Liver (tissue), 9 donors: ENCODE data around the gene ABLIM1. TPM values are rescaled to one million over a fixed set of nuclear protein-coding genes. Genes with fewer than 3 reads are reported as not detected.

Experiments used
- DNase-seq: peaks from one replicate; pipeline ENCODE4 v3.0.0-alpha.2; 2017; ENCODE audit warnings: low spot score
- H3K27ac ChIP-seq, 2 donors: one replicate each; pipeline ENCODE4 v1.7.0; 2013; ENCODE audit warnings: inconsistent platforms in 2 of 2, low read length in 2 of 2, control low read depth in 1 of 2, low read depth in 1 of 2, mild to moderate bottlenecking in 1 of 2
- H3K27me3 ChIP-seq, 4 donors: one replicate each; pipeline versions ENCODE4 v1.6.1 to v1.7.0; 2013; ENCODE audit warnings: low read length in 3 of 4, inconsistent platforms in 1 of 4, mild to moderate bottlenecking in 1 of 4, moderate library complexity in 1 of 4; ENCODE audit not compliant: control insufficient read depth in 4 of 4, insufficient read depth in 4 of 4
- H3K36me3 ChIP-seq, 4 donors: one replicate each; pipeline versions ENCODE4 v1.6.1 to v1.7.0; 2013; ENCODE audit warnings: low read length in 3 of 4, mild to moderate bottlenecking in 3 of 4, low read depth in 1 of 4, moderate library complexity in 1 of 4; ENCODE audit not compliant: control insufficient read depth in 4 of 4, insufficient read depth in 3 of 4
- H3K4me1 ChIP-seq, 4 donors: one replicate each; pipeline versions ENCODE4 v1.6.1 to v1.7.0; 2013; ENCODE audit warnings: low read length in 3 of 4, mild to moderate bottlenecking in 3 of 4, moderate library complexity in 1 of 4; ENCODE audit not compliant: control insufficient read depth in 4 of 4, insufficient read depth in 4 of 4
- H3K4me3 ChIP-seq, 3 donors: one replicate each; pipeline versions ENCODE4 v1.6.1 to v1.7.0; 2013; ENCODE audit warnings: low read length in 3 of 3, control low read depth in 1 of 3, low read depth in 1 of 3, mild to moderate bottlenecking in 1 of 3
- H3K9ac ChIP-seq, 2 donors: one replicate each; pipeline ENCODE4 v1.7.0; 2013; ENCODE audit warnings: low read length in 2 of 2, mild to moderate bottlenecking in 2 of 2, moderate library complexity in 2 of 2, control low read depth in 1 of 2, low read depth in 1 of 2
- H3K9me3 ChIP-seq, 4 donors: one replicate each; pipeline versions ENCODE4 v1.6.1 to v1.7.0; 2013; ENCODE audit warnings: low read length in 3 of 4; ENCODE audit not compliant: control insufficient read depth in 4 of 4
- ATF3 ChIP-seq: IDR thresholded peaks from 2 replicates; pipeline ENCODE4 v1.6.1; 2016; ENCODE audit warnings: antibody characterized with exemption
- CTCF ChIP-seq: fragments of 150-350 bp; IDR thresholded peaks from 2 replicates; pipeline ENCODE4 v1.5.1; 2017; ENCODE audit warnings: improper control_type of control experiment, low read depth, low read length; ENCODE audit not compliant: missing input control
- EGR1 ChIP-seq, 2 donors: IDR thresholded peaks; 2 replicates each; pipeline ENCODE4 v1.6.1; 2016 to 2018; ENCODE audit warnings: antibody characterized with exemption in 2 of 2, low read depth in 2 of 2
- FOXA1 ChIP-seq: IDR thresholded peaks from 2 replicates; pipeline ENCODE4 v1.6.1; 2016; ENCODE audit warnings: antibody characterized with exemption
- FOXA2 ChIP-seq: IDR thresholded peaks from 2 replicates; pipeline ENCODE4 v1.6.1; 2016; ENCODE audit warnings: antibody characterized with exemption
- GABPA ChIP-seq, 2 donors: IDR thresholded peaks in 1 of 2; conservative IDR thresholded peaks in 1 of 2; 2 replicates each; pipeline ENCODE4 v1.6.1; 2016; ENCODE audit warnings: antibody characterized with exemption in 2 of 2, mild to moderate bottlenecking in 1 of 2, moderate library complexity in 1 of 2
- HNF4A ChIP-seq, 2 donors: conservative IDR thresholded peaks; 2 replicates each; pipeline ENCODE4 v1.6.1; 2016; ENCODE audit warnings: antibody characterized with exemption in 2 of 2, mild to moderate bottlenecking in 2 of 2
- HNF4G ChIP-seq: IDR thresholded peaks from 2 replicates; pipeline ENCODE4 v1.6.1; 2016; ENCODE audit warnings: antibody characterized with exemption
- JUND ChIP-seq, 2 donors: IDR thresholded peaks; 2 replicates each; pipeline ENCODE4 v1.6.1; 2016; ENCODE audit warnings: antibody characterized with exemption in 2 of 2
- MAX ChIP-seq: IDR thresholded peaks from 2 replicates; pipeline ENCODE4 v1.6.1; 2016; ENCODE audit warnings: antibody characterized with exemption
- NR2F2 ChIP-seq: IDR thresholded peaks from 2 replicates; pipeline ENCODE4 v1.6.1; 2016; ENCODE audit warnings: antibody characterized with exemption
- RAD21 ChIP-seq, 2 donors: IDR thresholded peaks; 2 replicates each; pipeline ENCODE4 v1.6.1; 2016; ENCODE audit warnings: antibody characterized with exemption in 2 of 2, mild to moderate bottlenecking in 2 of 2
- REST ChIP-seq: IDR thresholded peaks from 2 replicates; pipeline ENCODE4 v1.6.1; 2016; ENCODE audit warnings: antibody characterized with exemption, mild to moderate bottlenecking
- SP1 ChIP-seq: IDR thresholded peaks from 2 replicates; pipeline ENCODE4 v1.6.1; 2018; ENCODE audit warnings: antibody characterized with exemption, mild to moderate bottlenecking
- TAF1 ChIP-seq: conservative IDR thresholded peaks from 2 replicates; pipeline ENCODE4 v1.6.1; 2016; ENCODE audit warnings: antibody characterized with exemption, mild to moderate bottlenecking
- YY1 ChIP-seq: IDR thresholded peaks from 2 replicates; pipeline ENCODE4 v1.6.1; 2016; ENCODE audit warnings: antibody characterized with exemption, mild to moderate bottlenecking
- ZBTB33 ChIP-seq: IDR thresholded peaks from 2 replicates; pipeline ENCODE4 v1.6.1; 2016; ENCODE audit warnings: antibody characterized with exemption
- WGBS: extraction: QIAGEN DNeasy Blood & Tissue Kit; methylation state at CpG from one replicate; pipeline ENCODE4 v1.1.7; 2013; 5-methylcytosine and 5-hydroxymethylcytosine counted together
- polyA plus RNA-seq, 2 donors: library from polyadenylated mRNA; stranded (reverse) in 1 of 2; unstranded in 1 of 2; fragments of 200-250 nt in 1 of 2; fragments of >200 nt in 1 of 2; fragmentation: Nextera tagmentation in 1 of 2; extraction: Ambion mirVana in 1 of 2; gene quantifications; one replicate each; pipeline versions ENCODE4 v1.2.1 to v1.2.3, GENCODE V29; 2013 to 2015
- total RNA-seq, 2 donors: library from RNA; depleted of rRNA; stranded (reverse); fragments of >200 nt; gene quantifications; one replicate each; pipeline ENCODE4 v1.2.3, GENCODE V29; 2014
- donor health status: healthy.
- donor health status: healthy.
- donor health status: healthy.
- donor health status: healthy.
- donor health status: healthy.

ABLIM1 gene
- total and polyA plus RNA-seq, 4 donors: 10.9 to 31.3 (median 13.1) TPM

- Histone ChIP-seq H3K27ac (no peak overlapping the region), H3K4me1 (peaks cover 0 to 19% (median 8%) of the 10 kb centered on the region in 4 donors)
- 62% methylated on average over 8 of the region's 8 CpGs for WGBS
These were observed 5.6 kb upstream of the ABLIM1 start for GRCh38 chr10:114663626-114664025.

GRCh38 chr10:114662646-114663217 lies 4.7 kb upstream of the ABLIM1 start:
- 93% methylated on average over 5 of the region's 5 CpGs for WGBS
- TF ChIP-seq FOXA1 (no peak), GABPA (IDR thresholded peaks at IDR 0.05 in 1 of 2, conservative IDR thresholded peaks at IDR 0.05 in 1 of 2) (no peak), ZBTB33 (no peak)
- Histone ChIP-seq H3K36me3 (no peaks in the 10 kb centered on the region), H3K27me3 (no peaks in the 10 kb centered on the region), H3K27ac (no peak overlapping the region), H3K4me1 (peaks cover 0 to 19% (median 8%) of the 10 kb centered on the region in 4 donors), H3K9ac (no peak overlapping the region), H3K4me3 (no peak overlapping the region), H3K9me3 (no peaks in the 10 kb centered on the region)
- DNase-seq: no peak

More at GRCh38 chr10:114663626-114664025, 5.6 kb upstream of the ABLIM1 start:
- H3K9me3 ChIP-seq: no peaks in the 10 kb centered on the region
- TF ChIP-seq FOXA1 (no peak), JUND (IDR thresholded peaks at IDR 0.05) (no peak), RAD21 (IDR thresholded peaks at IDR 0.05) (peak in 1 of 2 donors; percentile 4)
- H3K4me3 ChIP-seq: no peak overlapping the region
- no peaks in the 10 kb centered on the region for H3K36me3 ChIP-seq
- no peak overlapping the region for H3K9ac ChIP-seq
- DNase-seq: no peak
- no peaks in the 10 kb centered on the region for H3K27me3 ChIP-seq

- Histone ChIP-seq H3K4me1 (peaks cover 0 to 19% (median 8%) of the 10 kb centered on the region in 4 donors), H3K27ac (no peak overlapping the region), H3K4me3 (no peak overlapping the region), H3K27me3 (no peaks in the 10 kb centered on the region), H3K9me3 (no peaks in the 10 kb centered on the region), H3K9ac (no peak overlapping the region), H3K36me3 (no peaks in the 10 kb centered on the region)
- no peak for DNase-seq
- WGBS: 94% methylated on average over 3 of the region's 3 CpGs
- TF ChIP-seq EGR1 (IDR thresholded peaks at IDR 0.05; ENCODE audit: low read depth in 2 of 2) (no peak), REST (no peak), GABPA (IDR thresholded peaks at IDR 0.05 in 1 of 2, conservative IDR thresholded peaks at IDR 0.05 in 1 of 2) (no peak), SP1 (no peak), HNF4A (conservative IDR thresholded peaks at IDR 0.05) (no peak), FOXA2 (no peak), ATF3 (no peak), FOXA1 (no peak), RAD21 (IDR thresholded peaks at IDR 0.05) (no peak), ZBTB33 (no peak), TAF1 (no peak), YY1 (no peak), NR2F2 (no peak), CTCF (no peak), MAX (no peak), HNF4G (no peak)
These were observed 3.3 kb upstream of the ABLIM1 start for GRCh38 chr10:114661212-114661880.
